Tibial artery (tissue), 4 donors: ENCODE results near the gene BBS12.
A peak's percentile ranks its signal among the peaks of the same experiment; 100 is the strongest.

Source experiments
- DNase-seq, 2 donors: peaks; one replicate each; pipeline ENCODE4 v3.0.0-alpha.2; 2019
- H3K27ac ChIP-seq, 2 donors: fragments of 200-600 bp; sonication (generic) in 1 of 2; 1 replicate in 1 of 2; 2 replicates in 1 of 2; pipeline ENCODE4 v1.5.1; 2018 to 2019; ENCODE audit warnings: mild to moderate bottlenecking in 1 of 2
- H3K27me3 ChIP-seq, 2 donors: fragments of 200-600 bp; sonication (generic) in 1 of 2; one replicate each; pipeline versions ENCODE4 v1.5.1 to v1.6.0; 2016 to 2019
- H3K36me3 ChIP-seq, 3 donors: fragments of 200-600 bp; sonication (generic) in 2 of 3; one replicate each; pipeline ENCODE4 v1.5.1; 2016 to 2019; ENCODE audit warnings: mild to moderate bottlenecking in 2 of 3
- H3K4me1 ChIP-seq, 4 donors: fragments of 200-600 bp; sonication (generic) in 2 of 4; 1 replicate in 3 of 4; 2 replicates in 1 of 4; pipeline ENCODE4 v1.5.1; 2016 to 2019
- H3K4me3 ChIP-seq, 2 donors: fragments of 200-600 bp; sonication (generic) in 1 of 2; 1 replicate in 1 of 2; 2 replicates in 1 of 2; pipeline ENCODE4 v1.5.1; 2018 to 2019; ENCODE audit warnings: mild to moderate bottlenecking in 2 of 2
- H3K9me3 ChIP-seq, 3 donors: fragments of 200-600 bp; sonication (generic) in 1 of 3; one replicate each; pipeline ENCODE4 v1.5.1; 2016 to 2019
- intact Hi-C: fragments of 100-400 bp; cut with DNase I; formaldehyde crosslinking; loops from one replicate; pipeline ENCODE4 v1.15.0; 2023; ENCODE audit warnings: low total_unique reads
- TF ChIP-seq, protein P1 (sequence below), 2 experiments: fragments of 200-600 bp in 1 of 2; fragments of 450-650 bp in 1 of 2; IDR thresholded peaks; one replicate each; pipeline ENCODE4 v1.5.1; 2017 to 2019; ENCODE audit warnings: antibody characterized with exemption in 2 of 2, mild to moderate bottlenecking in 1 of 2, moderate library complexity in 1 of 2

The BBS12 gene

GRCh38 chr4:122747068-122747467 is 14.6 kb downstream of the BBS12 start:
- intact Hi-C loops, result no loop called here

GRCh38 chr4:122747883-122748282 is 15.4 kb downstream of the BBS12 start:
- DNase-seq, result no peak
- H3K36me3 ChIP-seq, result peaks cover 0 to 11% (median 9%) of the 10 kb centered on the region in 3 donors
- no peak overlapping the region for H3K27ac ChIP-seq
- H3K4me1 ChIP-seq, result no peaks in the 10 kb centered on the region
- H3K9me3 ChIP-seq, result no peaks in the 10 kb centered on the region
- no peak overlapping the region for H3K4me3 ChIP-seq
- TF ChIP-seq, protein P1, sequence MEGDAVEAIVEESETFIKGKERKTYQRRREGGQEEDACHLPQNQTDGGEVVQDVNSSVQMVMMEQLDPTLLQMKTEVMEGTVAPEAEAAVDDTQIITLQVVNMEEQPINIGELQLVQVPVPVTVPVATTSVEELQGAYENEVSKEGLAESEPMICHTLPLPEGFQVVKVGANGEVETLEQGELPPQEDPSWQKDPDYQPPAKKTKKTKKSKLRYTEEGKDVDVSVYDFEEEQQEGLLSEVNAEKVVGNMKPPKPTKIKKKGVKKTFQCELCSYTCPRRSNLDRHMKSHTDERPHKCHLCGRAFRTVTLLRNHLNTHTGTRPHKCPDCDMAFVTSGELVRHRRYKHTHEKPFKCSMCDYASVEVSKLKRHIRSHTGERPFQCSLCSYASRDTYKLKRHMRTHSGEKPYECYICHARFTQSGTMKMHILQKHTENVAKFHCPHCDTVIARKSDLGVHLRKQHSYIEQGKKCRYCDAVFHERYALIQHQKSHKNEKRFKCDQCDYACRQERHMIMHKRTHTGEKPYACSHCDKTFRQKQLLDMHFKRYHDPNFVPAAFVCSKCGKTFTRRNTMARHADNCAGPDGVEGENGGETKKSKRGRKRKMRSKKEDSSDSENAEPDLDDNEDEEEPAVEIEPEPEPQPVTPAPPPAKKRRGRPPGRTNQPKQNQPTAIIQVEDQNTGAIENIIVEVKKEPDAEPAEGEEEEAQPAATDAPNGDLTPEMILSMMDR (IDR thresholded peaks at IDR 0.05), result no peak
- no peaks in the 10 kb centered on the region for H3K27me3 ChIP-seq
- intact Hi-C loops, result no loop called here

More at GRCh38 chr4:122747068-122747467, 14.6 kb downstream of the BBS12 start:
- H3K4me1 ChIP-seq, result no peaks in the 10 kb centered on the region
- TF ChIP-seq, protein P1 (IDR thresholded peaks at IDR 0.05), result no peak
- H3K4me3 ChIP-seq, result no peak overlapping the region
- peaks cover 7 to 19% (median 17%) of the 10 kb centered on the region in 3 donors for H3K36me3 ChIP-seq
- no peaks in the 10 kb centered on the region for H3K27me3 ChIP-seq
- no peak overlapping the region for H3K27ac ChIP-seq
- H3K9me3 ChIP-seq, result no peaks in the 10 kb centered on the region
- no peak for DNase-seq

DNA sequence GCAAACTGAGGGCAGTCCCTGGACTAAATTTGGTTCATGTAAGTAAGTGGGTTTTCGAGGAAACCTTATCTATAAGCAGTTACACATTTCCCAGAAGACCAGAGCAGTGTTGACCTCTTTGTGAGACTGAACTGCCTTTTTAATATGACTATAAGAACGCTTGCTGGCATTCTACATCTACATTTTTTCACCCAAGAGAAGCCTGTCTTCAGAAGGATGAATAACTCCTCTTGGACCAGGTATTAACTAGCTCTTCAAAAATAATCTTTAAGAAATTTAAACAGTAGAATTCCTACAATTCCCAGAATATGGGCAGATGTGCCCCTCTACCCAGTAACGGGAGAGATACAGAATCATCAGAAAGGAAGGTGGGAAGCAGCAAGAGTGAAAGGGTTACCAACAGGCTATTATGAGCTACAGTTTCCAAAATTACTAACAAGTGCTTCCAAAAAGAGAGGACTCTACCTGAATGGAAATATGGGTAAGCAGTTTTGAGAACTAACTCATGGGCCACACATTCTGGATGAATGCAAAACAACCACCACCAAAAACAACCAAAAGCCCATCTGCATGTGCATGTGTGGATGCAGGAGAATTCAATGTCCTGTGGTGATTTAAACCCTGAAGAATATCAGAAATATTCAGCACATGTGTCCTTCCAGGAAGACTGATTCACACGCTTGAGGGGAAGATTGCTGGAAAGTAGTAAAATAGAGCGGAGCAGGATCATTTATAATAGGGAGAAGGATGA is 17.4 kb downstream of the BBS12 start:
- Histone ChIP-seq H3K4me3 (no peak overlapping the region), H3K36me3 (no peaks in the 10 kb centered on the region), H3K27me3 (no peaks in the 10 kb centered on the region), H3K4me1 (no peaks in the 10 kb centered on the region), H3K27ac (no peak overlapping the region), H3K9me3 (no peaks in the 10 kb centered on the region)
- intact Hi-C loops, result no loop called here
- TF ChIP-seq, protein P1 (IDR thresholded peaks at IDR 0.05), result no peak
- no peak for DNase-seq

DNA sequence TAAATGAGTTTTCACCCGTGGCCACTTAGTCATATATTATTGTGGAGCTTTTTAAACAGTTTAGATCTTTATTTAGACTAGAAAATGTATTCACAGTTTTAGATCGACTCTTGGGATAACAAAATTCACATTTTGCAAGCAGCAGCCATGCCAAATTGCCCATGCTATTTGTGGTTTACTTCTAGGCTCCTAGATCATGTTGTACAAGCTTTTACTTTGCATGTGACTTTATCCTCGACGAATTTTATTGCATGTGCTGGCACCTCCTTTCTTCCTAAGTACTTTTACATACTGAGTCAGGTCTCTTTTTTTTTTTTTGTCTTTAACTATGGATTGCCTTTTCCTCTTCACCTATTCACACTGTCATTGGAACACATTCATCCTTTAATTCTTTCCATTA is 23.2 kb downstream of the BBS12 start:
- Histone ChIP-seq H3K4me1 (peaks cover 0 to 5% (median 0%) of the 10 kb centered on the region in 4 donors), H3K36me3 (no peaks in the 10 kb centered on the region), H3K27ac (no peak overlapping the region), H3K9me3 (no peaks in the 10 kb centered on the region), H3K27me3 (no peaks in the 10 kb centered on the region), H3K4me3 (no peak overlapping the region)
- intact Hi-C loops, result loop anchor here (5.0 kb wide), 1 partner anchor 167 kb away; the partner anchor contains the start of gene NUDT6
- DNase-seq, result no peak
- TF ChIP-seq, protein P1 (IDR thresholded peaks at IDR 0.05), result no peak

DNA sequence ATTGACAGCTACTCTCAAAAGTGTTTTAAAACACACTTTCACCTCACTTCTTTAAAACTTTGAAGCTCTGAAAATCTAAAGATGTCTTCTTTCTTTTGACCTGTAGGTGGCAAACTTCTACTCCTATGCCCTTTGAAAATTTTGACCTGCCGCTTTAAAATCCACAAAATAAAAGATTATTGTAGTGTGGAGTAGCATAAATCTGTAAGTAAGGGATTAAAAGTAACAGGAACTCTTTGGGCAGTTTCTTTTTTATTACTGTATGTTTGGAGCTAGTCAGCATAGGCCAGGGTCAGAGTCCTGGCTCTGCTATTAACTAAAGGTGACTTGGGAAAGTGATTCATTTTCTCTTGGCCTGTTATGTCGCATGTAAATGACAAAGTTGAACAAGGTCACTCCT is 25.5 kb downstream of the BBS12 start:
- TF ChIP-seq, protein P1 (IDR thresholded peaks at IDR 0.05), result peak; percentile 60 to 79
- DNase-seq, result no peak
- Histone ChIP-seq H3K36me3 (no peaks in the 10 kb centered on the region), H3K4me1 (peaks cover 0 to 5% (median 0%) of the 10 kb centered on the region in 4 donors), H3K27me3 (no peaks in the 10 kb centered on the region), H3K4me3 (no peak overlapping the region), H3K27ac (no peak overlapping the region), H3K9me3 (no peaks in the 10 kb centered on the region)
- intact Hi-C loops, result loop anchor here (5.0 kb wide), 1 partner anchor 164 kb away; the partner anchor contains the start of gene NUDT6
